Fibroblast of lung (primary cell): Measurements from ENCODE around the gene GPR27. TPM values are rescaled to one million over a fixed set of nuclear protein-coding genes. Genes with fewer than 3 reads are reported as not detected.

Experiments
- DNase-seq, 2 donors: peaks; one replicate each; pipeline versions ENCODE4 v3.0.0 to v3.0.0-alpha.2; 2010; ENCODE audit warnings: low read depth in 2 of 2
- H2AFZ ChIP-seq: 2 replicates; pipeline ENCODE4 v1.5.1; 2012; ENCODE audit warnings: low read length, control low read depth, inconsistent platforms
- H3K27ac ChIP-seq: 2 replicates; pipeline ENCODE4 v1.5.1; 2011; ENCODE audit warnings: low read length, control low read depth; ENCODE audit not compliant: insufficient read depth
- H3K27me3 ChIP-seq: 2 replicates; pipeline ENCODE4 v1.5.1; 2011; ENCODE audit warnings: mild to moderate bottlenecking, low read length; ENCODE audit not compliant: control insufficient read depth, insufficient read depth
- H3K36me3 ChIP-seq: 2 replicates; pipeline ENCODE4 v1.5.1; 2011; ENCODE audit warnings: low read length; ENCODE audit not compliant: control insufficient read depth, insufficient read depth
- H3K4me1 ChIP-seq: 2 replicates; pipeline ENCODE4 v1.5.1; 2011; ENCODE audit warnings: low read length; ENCODE audit not compliant: control insufficient read depth, insufficient read depth; ENCODE audit errors: extremely low read depth
- H3K4me2 ChIP-seq: 2 replicates; pipeline ENCODE4 v1.5.1; 2011; ENCODE audit warnings: low read length, control low read depth; ENCODE audit not compliant: insufficient read depth; ENCODE audit errors: extremely low read depth
- H3K4me3 ChIP-seq, 4 experiments: fragments of 200-600 bp in 1 of 4; sonication (generic) in 1 of 4; replicated peaks in 1 of 4; 2 replicates each; pipeline ENCODE4 v1.5.1; 2011 to 2016; ENCODE audit warnings: low read length in 4 of 4, low read depth in 3 of 4, mild to moderate bottlenecking in 3 of 4, control low read depth in 2 of 4, inconsistent platforms in 1 of 4, mixed read lengths in 1 of 4; ENCODE audit not compliant: insufficient read depth in 1 of 4; ENCODE audit errors: control extremely low read depth in 1 of 4
- H3K79me2 ChIP-seq: 2 replicates; pipeline ENCODE4 v1.5.1; 2012; ENCODE audit warnings: mild to moderate bottlenecking, low read length, inconsistent platforms; ENCODE audit not compliant: control insufficient read depth, insufficient read depth
- H3K9ac ChIP-seq: 2 replicates; pipeline ENCODE4 v1.5.1; 2011; ENCODE audit warnings: mild to moderate bottlenecking, low read length, control low read depth; ENCODE audit not compliant: insufficient read depth
- H3K9me3 ChIP-seq: 2 replicates; pipeline ENCODE4 v1.5.1; 2012; ENCODE audit warnings: low read depth, low read length; ENCODE audit not compliant: control insufficient read depth, insufficient read depth
- H4K20me1 ChIP-seq: 2 replicates; pipeline ENCODE4 v1.5.1; 2011; ENCODE audit warnings: low read length; ENCODE audit not compliant: control insufficient read depth, insufficient read depth; ENCODE audit errors: extremely low read depth
- CTCF ChIP-seq, 2 donors: IDR thresholded peaks in 1 of 2; conservative IDR thresholded peaks in 1 of 2; 1 replicate in 1 of 2; 2 replicates in 1 of 2; pipeline ENCODE4 v1.5.1; 2011 to 2012; ENCODE audit warnings: low read length in 2 of 2, control low read depth in 1 of 2, inconsistent platforms in 1 of 2, low read depth in 1 of 2, mild to moderate bottlenecking in 1 of 2
- EZH2 ChIP-seq: IDR thresholded peaks from 2 replicates; pipeline ENCODE4 v1.5.1; 2012; ENCODE audit warnings: low read length, control low read depth, mild to moderate bottlenecking; ENCODE audit errors: missing control alignments
- polyA plus RNA-seq, 2 donors: library from polyadenylated mRNA; depleted of rRNA in 1 of 2; stranded (reverse) in 1 of 2; unstranded in 1 of 2; fragments of >200 nt; gene quantifications; 2 replicates each; pipeline ENCODE4 v1.2.1, GENCODE V29; 2011 to 2012; ENCODE audit warnings: missing spikeins in 1 of 2
- total RNA-seq: library from RNA; depleted of rRNA; stranded (reverse); fragments of >200 nt; gene quantifications from 2 replicates; pipeline ENCODE4 v1.2.1, GENCODE V29; 2014

Gene GPR27
- total and polyA plus RNA-seq, 2 donors (not counting 1 experiment from before 2014, with no cell fraction given) = not detected

- no peak overlapping the region for H2AFZ ChIP-seq
- H3K9me3 ChIP-seq = no peaks in the 10 kb centered on the region
- H3K4me3 ChIP-seq = no peak overlapping the region
- DNase-seq = peak in 1 of 2 donors; percentile 78
- H3K79me2 ChIP-seq = no peaks in the 10 kb centered on the region
- no peak overlapping the region for H3K9ac ChIP-seq
- no peaks in the 10 kb centered on the region for H3K4me1 ChIP-seq
- TF ChIP-seq EZH2 (no peak), CTCF (conservative IDR thresholded peaks at IDR 0.05 in 1 of 2, IDR thresholded peaks at IDR 0.05 in 1 of 2; ENCODE audit: low read depth in 1 of 2, low read length in 2 of 2) (no peak)
- H3K36me3 ChIP-seq = no peaks in the 10 kb centered on the region
- no peak overlapping the region for H3K4me2 ChIP-seq
- H3K27ac ChIP-seq = no peak overlapping the region
- no peaks in the 10 kb centered on the region for H4K20me1 ChIP-seq
- no peaks in the 10 kb centered on the region for H3K27me3 ChIP-seq
Observed at GRCh38 chr3:71707595-71707994, 46.1 kb upstream of the GPR27 start.

- no peak for DNase-seq
Observed at GRCh38 chr3:71708476-71709105, 45.1 kb upstream of the GPR27 start.

GRCh38 chr3:71709908-71710511 is 43.6 kb upstream of the GPR27 start:
- Histone ChIP-seq H4K20me1 (no peaks in the 10 kb centered on the region), H3K4me3 (no peak overlapping the region), H3K79me2 (no peaks in the 10 kb centered on the region), H3K27ac (no peak overlapping the region), H2AFZ (no peak overlapping the region), H3K36me3 (no peaks in the 10 kb centered on the region), H3K9me3 (no peaks in the 10 kb centered on the region), H3K27me3 (no peaks in the 10 kb centered on the region), H3K9ac (no peak overlapping the region), H3K4me2 (no peak overlapping the region), H3K4me1 (no peaks in the 10 kb centered on the region)
- no peak for DNase-seq
- TF ChIP-seq EZH2 (no peak), CTCF (conservative IDR thresholded peaks at IDR 0.05 in 1 of 2, IDR thresholded peaks at IDR 0.05 in 1 of 2; ENCODE audit: low read depth in 1 of 2, low read length in 2 of 2) (no peak)

More at GRCh38 chr3:71708476-71709105, 45.1 kb upstream of the GPR27 start:
- no peak overlapping the region for H3K4me3 ChIP-seq
- H3K27me3 ChIP-seq = no peaks in the 10 kb centered on the region
- no peaks in the 10 kb centered on the region for H3K4me1 ChIP-seq
- no peaks in the 10 kb centered on the region for H4K20me1 ChIP-seq
- H2AFZ ChIP-seq = no peak overlapping the region
- H3K9me3 ChIP-seq = no peaks in the 10 kb centered on the region
- no peaks in the 10 kb centered on the region for H3K36me3 ChIP-seq
- H3K27ac ChIP-seq = no peak overlapping the region
- no peak overlapping the region for H3K4me2 ChIP-seq
- TF ChIP-seq CTCF (conservative IDR thresholded peaks at IDR 0.05 in 1 of 2, IDR thresholded peaks at IDR 0.05 in 1 of 2; ENCODE audit: low read depth in 1 of 2, low read length in 2 of 2) = no peak
- TF ChIP-seq EZH2 = no peak
- H3K79me2 ChIP-seq = no peaks in the 10 kb centered on the region
- no peak overlapping the region for H3K9ac ChIP-seq
